ENCODE data around the gene GNB5.

GNB5 gene

DNA sequence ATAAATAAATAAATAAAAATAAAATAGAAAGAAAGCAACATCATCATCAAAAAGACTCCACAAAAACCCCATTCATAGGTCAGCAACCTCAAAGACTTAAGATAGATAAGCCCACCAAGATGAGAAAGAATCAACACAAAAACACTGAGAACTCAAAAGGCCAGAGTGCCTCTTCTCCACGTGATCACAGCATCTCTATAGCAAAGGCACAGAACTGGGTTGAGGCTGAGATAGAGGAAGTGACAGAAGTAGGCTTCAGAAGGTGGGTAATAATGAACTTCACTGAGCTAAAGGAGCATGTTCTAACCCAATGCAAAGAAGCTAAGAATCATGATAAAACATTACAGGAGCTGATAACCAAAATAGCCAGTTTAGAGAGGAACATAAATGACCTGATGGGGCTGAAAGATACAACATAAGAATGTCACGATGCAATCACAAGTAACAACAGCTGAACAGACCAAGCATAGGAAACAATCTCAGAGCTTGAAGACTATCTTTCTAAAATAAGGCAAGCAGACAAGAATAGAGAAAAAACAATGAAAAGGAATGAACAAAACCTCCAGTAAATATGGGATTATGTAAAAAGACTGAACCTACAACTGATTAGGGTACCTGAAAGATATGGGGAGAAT, 26.4 kb downstream of the GNB5 start:
- no peak for DNase-seq

- no peak for DNase-seq
These were observed 27.6 kb downstream of the GNB5 start for GRCh38 chr15:52163321-52164190.

DNA sequence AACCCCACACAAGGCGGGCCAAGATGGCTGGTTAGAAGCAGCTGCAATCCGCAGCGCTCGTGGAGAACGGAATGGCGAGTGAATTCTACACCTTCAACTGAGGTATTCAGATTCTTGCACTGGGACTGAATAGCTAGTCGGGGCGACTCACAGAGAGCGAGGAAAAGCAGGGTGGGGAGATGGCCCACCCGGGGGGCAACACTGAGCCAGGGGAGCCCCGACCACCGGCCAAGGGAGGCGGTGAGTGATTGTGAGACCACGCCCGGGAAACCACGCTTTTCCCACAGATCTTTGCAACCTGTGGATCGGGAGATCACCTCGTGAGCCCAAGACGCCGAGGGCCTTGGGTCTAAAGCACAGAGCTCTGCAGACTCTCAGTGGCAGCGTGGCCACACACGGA, 28.3 kb downstream of the GNB5 start:
- no peak for DNase-seq

DNA sequence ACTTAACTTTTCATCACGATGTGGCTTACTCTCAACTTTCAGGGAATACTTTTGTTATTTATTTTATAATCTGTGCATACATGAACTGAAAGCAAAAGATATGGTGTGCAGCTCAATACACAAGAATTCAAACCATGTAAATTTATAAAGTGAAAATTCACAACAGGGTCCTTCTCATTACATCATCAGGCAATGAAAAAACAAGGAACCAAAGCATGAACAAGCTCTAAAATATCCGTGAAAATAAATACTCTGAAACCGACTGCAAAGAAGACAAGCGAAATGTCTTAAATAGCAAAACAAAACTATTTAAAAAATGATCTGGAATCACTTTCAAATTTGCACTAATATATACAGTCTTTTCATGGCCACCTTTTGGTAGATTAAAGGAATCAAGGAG, 28.9 kb downstream of the GNB5 start:
- DNase-seq = no peak

DNA sequence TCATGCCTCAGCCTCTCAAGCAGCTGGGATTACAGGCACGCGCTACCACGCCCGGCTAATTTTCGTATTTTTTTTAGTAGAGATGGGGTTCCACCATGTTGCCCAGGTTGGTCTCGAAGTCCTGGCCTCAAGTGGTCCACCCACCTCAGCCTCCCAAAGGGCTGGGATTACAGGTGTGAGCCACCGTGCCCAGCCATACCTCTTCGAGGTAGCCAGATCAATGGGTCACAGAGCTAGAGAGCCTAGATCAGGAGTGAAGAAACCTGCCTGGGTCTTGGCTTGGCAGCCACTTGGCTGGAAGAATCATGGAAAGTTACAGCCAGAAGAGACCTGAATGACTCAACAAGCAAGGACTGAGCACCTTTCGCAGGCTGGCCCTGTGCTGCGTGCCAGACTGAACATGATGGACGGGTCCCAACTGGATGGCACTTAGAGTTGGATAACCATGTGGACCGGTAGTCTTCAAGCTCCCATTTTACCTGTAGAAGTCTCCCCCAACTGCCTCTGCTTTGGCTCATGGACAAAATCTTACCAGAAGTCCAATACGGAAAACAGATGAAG, 29.7 kb downstream of the GNB5 start:
- DNase-seq = no peak

GRCh38 chr15:52159645-52160044, 31.5 kb downstream of the GNB5 start:
- no peak for DNase-seq

- no peak for DNase-seq
These were observed 33.0 kb downstream of the GNB5 start for GRCh38 chr15:52158084-52158765.

DNA sequence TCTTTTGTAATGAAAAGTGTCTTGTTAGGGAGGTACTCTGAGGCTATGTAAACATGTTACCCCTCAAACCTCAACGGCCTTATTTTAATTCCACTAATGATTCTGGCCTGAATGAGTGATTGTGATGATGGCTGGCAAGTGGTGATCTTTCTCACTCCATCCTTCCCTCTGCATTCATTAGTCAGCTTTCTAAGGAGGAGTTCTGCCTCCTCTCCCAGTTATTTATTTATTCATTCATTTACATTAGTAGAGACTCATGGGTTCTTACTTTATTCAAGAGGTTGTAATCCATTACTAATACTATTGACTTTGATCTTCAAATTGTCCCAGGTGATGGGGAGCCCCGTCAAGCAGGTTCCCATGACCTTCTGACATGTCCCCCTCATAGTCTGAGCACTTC, 35.3 kb downstream of the GNB5 start:
- DNase-seq = no peak

DNA sequence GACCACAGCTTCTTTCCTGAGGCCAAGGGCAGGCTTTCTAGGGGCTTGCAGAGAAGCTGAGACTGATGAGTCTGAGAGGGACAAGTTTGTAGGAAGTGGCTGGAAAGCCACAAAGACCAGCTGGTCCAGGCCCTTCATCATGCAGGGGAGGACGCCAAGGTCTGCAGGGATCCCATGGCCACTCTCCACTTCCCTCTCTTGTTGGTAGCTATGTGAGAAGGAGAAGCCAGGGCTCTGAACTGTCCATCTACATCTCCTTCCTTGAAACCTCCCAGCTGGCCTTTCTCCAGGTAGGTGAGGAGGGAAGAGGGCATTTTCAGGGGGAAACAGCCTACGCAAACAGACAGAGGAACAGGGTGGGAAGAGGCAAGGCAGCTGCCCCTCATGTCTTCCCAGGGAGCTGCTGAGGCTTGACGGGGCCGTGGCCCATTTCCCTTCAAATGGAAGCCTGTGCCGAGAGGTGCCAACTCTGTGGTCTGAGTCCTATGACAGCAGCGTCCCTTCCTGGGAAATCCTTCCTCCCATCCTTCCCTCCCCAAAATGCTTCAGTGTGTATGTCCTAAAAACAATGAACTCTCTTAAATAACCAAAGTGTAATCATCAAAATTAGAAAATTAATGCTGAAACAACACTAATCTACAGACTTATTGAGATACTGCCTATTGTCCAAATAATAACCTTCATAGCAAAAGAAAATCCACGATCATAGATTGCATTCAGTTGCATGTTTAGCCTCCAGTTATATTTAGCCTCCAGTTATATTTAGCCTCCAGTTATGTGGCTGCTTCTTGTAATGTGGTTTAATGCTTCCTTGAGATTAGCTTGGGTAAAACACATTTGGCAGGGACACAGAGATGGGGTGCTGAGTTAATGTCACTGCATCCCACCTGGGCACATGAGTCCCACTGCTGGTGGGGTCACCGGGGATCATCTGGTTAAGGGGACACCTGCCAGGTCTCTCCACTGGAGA, 36.0 kb downstream of the GNB5 start:
- DNase-seq = no peak

DNA sequence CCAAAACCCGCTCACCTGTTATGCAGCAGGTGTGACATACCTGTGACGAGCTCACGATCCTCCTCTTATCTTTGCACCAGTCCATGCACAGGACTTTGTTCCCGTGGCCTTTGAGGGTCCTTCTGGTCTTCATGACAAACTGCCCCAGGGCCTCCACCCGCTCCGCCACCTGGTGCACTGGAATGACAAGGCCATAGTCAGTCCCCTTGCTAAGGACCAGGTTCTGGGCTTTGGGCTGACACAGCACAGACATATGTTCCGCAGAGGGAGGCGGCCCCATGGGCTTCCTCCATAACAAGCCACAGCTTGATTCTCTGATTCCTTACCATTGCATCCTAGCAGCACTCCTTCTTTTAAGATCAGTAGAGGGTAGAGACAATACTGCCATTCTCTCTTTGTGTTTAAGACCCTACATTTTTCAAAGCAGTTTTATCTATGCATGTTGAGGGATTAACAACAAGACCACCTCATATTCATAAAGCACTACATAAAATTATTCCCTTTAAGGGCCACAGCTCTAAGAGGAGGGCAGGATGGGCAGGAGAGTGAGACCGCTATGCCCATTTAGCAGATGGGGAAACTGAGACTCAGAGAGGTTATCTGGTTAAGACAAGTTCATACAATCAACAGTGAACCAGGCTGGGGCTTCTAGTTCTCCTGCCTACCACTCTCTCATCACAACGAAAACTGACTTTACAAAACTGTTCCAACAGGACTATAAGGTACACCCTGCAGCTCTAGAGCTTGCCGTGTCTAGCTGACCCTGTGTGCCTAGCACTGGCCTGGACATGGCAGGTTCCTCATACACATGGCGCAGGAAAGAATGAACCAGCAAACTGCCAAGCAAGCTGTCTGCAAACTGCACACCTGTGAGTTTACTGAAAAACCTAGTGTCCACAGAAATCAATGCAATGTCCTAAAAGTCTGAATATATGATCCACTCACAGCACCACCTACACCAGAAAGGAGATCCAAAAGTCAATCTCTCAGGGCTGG, 37.0 kb downstream of the GNB5 start:
- no peak for DNase-seq

DNA sequence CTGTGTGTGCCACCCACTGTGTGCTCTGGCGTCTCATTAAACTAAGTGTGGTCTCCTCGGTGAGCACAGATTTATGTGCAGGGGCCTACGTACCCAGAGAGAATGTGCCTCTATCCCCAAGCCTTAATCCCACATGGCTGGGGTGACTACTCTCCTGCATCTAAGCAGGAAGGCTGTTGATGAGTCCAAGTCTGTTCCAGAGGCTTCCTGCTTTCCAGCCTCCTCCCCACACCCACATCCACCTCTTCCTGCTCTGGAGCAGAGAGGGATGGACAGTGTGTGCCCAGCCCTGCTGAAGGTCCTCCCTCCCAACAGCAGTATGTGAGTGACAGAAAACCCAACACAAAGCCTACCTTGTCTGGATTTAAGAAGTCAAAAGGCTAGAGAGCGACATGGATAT, 39.8 kb downstream of the GNB5 start:
- no peak for DNase-seq

DNA sequence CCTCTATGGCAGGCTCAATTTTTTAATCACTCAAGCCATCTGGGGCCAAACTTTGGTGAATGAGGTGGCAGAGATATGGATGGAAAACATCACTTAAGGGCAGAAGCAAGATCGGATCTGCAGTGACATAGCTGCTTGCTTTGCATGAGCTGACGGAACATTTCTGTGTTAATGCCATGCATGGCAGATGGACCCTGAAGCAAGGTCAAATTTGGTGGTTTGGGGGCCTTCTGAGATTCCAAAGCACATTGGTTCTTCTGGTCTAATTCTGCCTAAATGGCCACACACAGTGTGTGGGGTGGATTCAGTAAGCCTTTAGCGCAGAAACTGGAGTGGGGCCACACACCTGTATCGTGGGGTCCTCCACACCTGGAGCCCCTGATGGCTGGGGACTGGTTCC, 40.3 kb downstream of the GNB5 start:
- no peak for DNase-seq

- DNase-seq = no peak
These were observed 41.0 kb downstream of the GNB5 start for GRCh38 chr15:52150043-52150825.

DNA sequence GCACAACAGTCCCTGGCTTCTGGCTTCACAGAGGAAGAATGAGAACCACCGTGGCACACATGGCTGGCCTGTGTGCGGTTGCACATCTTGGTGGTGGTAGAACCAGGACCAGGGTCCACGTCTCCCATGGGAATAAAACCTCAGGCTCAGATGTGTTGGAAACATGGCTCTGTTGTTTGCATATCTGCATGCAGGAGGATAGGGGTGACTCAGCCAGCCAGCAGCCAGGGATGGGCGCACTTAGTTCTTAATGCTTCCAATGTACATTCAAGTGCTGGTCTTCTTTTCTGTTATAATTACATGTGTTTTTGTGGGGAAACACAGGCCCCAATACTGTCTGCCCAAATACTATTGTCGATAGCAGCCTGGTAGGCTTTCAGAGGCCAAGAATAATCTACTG, 42.8 kb downstream of the GNB5 start:
- DNase-seq = no peak

- DNase-seq = no peak
These were observed 44.4 kb downstream of the GNB5 start for GRCh38 chr15:52146776-52147175.

- no peak for DNase-seq
These were observed 44.9 kb downstream of the GNB5 start for GRCh38 chr15:52146261-52146660.

GRCh38 chr15:52144656-52145178, 46.5 kb downstream of the GNB5 start:
- DNase-seq = no peak

DNA sequence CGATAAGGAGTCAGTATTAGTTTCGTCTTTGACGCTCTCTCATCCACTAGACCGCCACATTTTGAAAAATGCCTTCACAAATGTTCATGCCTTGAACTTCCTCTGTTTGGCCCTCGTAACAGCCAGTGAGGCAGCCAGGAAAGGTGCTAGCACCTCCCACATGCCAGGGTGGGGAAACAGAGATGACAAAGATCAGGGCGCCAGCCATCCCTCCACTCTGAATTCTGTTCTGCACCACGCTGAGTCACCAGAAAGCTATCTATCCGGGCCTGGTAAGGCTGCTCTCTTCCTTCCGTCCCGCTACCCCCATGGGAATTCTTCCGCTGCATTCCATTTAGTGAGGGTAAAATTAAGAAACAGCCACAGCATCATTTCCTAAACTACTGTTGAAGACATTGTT, 47.3 kb downstream of the GNB5 start:
- no peak for DNase-seq

DNA sequence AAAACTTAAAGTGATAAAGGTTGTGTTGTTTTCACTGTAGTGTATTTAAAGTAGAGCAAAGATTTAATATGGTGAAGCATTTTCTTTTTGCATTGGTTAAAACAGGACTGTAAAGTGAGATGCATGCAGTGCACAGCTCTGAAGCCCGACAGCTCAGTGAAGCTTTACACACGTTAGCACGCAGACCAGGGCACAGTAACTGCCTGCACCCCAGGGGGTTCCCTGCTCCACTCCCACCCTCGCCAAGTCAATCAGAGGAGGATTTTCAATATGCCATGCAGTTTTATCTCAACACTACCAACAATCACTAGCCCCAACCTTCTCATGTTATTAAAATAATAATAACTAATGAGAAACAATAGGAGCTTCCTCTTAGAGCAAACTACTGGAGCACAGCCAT, 50.5 kb downstream of the GNB5 start:
- no peak for DNase-seq

All from DMS153 (cell line).